ENCODE data around the gene CSNK1D.

The CSNK1D gene

DNA sequence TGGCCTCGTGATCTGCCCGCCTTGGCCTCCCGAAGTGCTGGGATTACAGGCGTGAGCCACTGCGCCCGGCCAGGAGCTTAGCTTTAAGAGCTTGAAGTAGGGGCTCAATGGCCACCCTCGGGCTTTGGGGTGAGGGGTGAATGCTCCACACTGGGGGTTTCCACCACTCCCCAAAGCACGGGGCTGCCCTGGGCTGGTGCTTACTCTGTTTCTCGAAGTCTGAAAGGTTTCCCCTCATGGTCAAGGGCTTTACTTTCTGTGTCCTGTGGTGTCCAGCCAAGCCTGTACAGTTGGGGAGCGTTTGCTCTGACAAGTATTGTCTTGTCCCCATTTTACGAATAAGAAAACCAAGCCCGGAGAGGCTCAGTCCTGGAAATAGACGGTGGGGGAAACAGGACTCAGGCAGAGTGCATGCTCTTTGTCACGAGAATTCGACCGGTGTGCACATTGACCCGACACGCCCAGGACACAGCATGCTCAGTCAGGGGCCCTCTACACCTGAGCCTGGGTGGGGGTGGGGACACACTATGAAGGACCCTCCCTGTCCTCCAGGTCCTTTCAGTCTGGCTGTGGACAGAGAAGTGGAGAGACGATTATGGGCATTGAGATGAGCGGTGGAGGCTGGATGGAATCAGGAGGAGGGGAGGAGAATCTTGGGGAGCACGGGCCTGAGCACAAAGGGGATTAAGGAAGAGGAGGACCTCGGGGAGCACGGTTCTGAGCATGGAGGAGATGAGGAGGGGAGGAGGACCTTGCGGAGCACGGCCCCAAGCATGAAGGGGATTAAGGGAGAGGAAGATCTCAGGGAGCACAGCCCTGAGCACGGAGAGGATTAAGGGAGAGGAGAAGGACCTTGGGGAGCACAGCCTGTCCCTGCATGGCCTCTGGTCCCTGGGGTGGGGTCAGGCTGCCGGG is 36.4 kb upstream of the CSNK1D start:
- no peak for DNase-seq

DNA sequence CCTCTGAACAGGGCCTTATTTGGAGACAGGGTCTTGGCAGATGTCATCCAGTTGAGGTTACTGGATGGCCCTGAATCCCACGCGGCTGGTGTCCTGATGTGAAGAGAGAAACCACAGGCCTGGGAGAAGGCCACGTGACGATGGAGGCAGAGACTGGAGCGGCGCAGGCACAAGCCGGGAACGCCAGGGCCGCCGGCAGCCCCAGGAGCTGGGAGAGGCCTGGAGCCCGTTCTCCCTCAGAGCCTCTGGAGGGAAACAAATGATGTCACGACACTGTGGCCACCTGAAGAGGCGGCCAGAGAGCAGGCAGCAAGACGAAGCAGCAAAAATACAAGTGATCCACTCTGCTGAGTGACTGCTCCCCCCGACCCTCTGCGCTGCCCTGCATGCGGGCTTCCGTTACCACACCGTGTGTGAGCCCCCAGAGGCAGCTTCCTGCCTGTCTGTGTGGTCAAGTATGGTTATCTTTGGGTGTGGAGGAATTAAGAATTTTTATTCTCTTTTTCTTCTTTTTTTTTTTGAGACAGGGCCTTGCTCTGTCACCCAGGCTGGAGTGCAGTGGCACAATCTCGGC is 32.3 kb upstream of the CSNK1D start:
- no peak for DNase-seq

DNA sequence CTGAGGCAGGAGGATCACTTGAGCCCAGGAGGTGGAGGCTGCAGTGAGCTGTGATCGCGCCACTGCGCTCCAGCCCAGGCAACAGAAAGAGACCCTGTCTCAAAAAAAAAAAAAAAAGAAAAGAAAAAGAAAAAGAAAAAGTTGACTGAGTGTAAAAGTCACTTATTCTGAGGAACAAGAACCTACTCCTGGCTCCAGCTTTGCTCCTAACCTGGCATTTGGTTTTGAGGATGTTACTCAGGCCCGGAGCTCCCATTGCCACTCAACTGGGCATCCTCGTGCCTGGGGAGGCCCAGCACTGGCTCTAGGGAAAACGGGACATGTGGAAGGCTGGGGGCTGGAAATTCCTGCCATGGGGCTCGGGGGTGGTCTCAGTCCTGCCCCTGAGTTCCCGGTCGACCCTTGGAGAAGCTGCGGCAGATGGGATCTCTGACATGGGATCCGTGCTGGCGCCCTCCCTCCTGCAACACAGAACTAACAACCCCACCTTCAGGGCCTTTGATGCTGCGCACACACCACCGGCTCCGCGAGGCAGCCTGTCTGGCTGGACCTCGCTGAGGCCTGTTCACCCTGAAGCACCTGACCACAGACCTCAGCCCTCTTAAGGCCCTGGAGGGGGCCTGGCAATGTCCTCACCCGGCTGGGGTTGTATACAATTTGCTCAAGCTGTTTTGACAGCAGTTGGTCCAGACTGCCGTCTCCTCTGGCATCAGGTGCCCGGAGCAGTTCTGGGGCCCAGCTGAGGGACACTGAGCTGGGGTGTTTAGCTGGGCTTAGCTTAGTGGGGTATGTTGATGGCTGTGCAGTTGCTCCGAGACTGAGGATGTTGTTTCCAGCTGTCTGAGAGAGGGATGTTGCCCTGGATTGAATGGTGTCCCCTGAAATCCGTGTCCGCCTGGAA is 31.6 kb upstream of the CSNK1D start:
- no peak for DNase-seq

DNA sequence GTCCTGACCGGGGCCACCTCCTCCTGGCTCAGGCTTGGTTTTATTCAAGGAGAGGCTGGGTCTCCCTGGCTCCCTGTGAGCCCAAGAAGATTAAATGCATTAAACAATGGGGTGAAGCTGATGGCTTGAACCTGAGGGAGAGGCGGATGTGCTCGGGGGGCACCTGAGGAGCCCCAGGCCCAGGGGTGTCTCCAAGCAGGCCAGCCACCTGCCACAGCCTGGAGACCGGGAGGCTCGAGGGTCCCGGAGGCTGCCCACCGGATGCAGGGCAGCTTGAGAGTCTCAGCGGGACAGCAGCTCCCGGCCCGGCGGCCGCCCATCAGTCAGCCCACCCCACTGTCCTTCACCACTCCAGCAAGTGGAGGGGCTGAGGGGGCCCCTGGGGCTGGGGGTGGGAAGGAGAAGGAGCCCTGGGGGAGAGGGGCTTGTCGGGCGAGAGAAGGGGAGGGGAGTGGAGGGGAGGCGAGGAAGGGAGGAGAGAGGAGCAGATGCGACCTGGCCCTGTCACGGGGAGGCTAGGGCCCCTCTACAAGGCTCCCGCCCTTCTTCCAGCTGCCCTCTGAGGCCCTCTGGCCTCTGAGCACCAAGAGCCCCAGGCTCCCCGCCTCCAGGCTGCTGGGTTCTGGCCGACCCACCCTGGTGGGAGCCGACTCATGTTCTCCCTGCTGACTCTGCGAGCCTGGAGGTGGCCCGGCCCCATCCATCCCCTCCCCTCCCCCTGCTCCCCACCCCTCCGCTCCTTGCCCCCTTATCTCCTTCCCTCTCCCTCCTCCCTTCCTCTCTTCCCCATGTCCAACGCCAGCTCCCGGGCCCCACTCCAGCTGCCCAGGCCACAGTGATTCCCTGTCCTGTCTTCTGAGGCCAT is 30.7 kb upstream of the CSNK1D start:
- DNase-seq: no peak

- peak; percentile 27 for DNase-seq
These were observed 29.8 kb upstream of the CSNK1D start for GRCh38 chr17:82302991-82303943.

DNA sequence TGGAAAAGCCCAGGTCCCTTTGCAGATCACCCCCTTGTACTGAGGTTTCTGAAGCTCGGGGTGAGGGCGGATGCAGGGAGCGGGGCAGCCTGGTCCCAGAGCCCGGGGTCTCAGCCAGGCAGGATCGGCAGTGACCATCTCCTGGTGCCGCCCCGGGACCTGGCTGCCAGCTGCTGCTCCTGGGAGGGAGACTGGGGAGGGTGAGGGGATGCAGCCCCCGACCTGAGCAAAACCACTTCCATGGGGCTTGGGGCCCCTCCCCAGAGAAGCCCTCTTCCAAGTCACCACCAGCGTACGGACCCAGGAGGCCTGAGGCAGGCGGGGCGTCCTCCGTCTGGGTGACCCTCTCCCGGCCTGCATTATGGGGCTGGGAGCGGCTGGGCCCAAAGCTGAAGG is 29.1 kb upstream of the CSNK1D start:
- no peak for DNase-seq

GRCh38 chr17:82301916-82302567 is 28.5 kb upstream of the CSNK1D start:
- peak; percentile 49 for DNase-seq

GRCh38 chr17:82301300-82301915 is 27.9 kb upstream of the CSNK1D start:
- no peak for DNase-seq

DNA sequence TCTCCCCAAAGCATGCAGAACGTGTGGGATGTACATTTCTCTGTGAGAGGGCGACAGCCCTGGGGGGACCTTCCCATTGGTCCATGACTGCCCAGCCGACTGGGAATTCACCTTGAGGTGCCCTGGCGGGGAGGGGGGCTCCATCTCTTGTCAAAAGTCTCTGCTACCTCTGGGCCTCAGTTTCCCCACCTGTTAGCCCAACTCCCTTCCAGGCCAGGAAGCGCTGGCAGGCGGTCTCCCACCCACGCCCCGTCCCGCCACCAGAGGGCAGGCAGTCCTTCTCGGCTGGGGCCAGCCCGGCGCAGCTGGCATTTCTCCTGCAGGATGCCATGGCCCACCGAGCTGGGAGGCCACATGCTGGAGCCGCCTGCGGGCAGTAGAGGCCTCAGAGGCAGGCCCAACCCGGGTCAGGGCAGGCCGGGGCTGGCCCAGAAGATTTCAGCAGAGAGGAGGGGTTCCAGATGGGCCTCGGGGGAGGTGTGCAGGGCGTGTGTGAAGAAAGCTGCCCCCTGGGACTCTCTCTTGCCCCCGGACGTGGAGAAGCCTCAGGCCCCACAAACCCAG is 27.3 kb upstream of the CSNK1D start:
- peak; percentile 71 for DNase-seq

DNA sequence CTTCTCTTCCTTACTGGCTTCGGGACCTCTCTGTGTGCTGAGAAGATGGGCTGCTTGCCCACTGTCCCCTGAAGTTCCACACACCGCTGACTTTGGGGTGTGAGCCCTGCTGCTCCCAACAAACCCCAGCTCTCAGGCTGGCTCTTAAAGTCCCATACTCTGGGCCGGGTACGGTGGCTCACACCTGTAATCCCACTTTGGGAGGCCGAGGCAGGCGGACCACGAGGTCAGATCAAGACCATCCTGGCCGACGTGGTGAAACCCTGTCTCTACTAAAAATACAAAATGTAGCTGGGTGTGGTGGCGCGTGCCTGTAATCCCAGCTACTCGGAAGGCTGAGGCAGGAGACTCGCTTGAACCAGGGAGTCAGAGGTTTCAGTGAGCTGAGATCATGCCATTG is 26.7 kb upstream of the CSNK1D start:
- no peak for DNase-seq

DNA sequence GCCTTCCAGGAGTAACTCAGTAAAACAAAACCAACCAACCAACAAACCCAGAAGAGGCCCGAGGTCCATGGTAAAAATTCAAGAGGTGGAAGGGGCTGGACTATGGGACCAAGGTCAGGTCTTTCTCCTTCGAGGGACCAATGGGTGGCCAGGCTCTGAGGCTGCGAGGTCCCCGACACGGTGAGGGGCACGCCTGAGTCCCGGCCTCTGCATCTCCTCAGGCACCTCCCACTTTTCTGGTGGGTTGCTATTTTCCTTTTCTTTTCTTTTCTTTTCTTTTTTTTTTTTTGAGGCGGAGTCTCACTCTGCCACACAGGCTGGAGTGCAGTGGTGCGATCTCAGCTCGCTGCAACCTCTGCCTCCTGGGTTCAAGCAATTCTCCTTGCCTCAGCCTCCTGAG is 26.0 kb upstream of the CSNK1D start:
- DNase-seq: peak; percentile 39

GRCh38 chr17:82298538-82299421 is 25.3 kb upstream of the CSNK1D start:
- no peak for DNase-seq

DNA sequence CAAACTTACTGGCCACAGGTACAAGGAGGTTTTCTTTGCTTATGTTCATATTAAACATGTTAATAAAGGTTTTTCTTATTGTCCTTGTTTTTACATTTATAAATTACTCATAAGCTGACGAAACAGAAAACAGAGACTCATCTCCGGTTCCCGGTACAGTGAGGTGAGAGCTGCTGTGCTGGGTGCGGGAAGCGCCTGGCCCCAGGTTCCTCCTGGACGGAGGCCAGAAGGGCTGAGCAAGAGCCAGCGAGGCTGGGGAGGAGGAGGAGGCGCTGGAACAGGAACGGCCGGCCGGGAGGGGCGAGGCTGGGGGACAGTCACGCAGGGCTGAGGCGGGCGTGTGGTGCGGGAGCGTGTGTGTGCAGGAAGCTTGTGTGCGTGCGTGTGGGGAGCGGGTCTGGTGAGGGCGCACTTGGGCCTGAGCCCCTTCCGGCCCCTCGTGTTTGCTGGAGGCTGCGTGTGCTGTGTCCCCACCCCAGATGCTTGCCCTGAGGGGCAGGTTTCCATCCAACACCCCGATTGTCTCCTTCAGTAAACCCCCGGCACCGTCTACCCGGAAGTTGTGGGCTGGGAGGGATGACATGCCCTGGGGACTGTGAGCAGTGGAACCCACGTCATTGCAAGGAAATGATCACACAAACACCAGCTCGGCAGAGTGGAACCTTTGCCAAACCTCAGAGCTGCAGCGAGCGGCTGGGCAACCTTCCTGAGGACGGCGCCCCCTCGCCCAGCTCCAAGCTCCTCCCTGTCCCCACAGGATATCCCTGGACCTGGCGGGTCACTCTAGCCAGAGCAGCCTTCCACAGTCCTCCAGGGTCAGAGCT is 24.4 kb upstream of the CSNK1D start:
- DNase-seq: peak; percentile 96

GRCh38 chr17:82297280-82297713 is 23.8 kb upstream of the CSNK1D start:
- DNase-seq: peak; percentile 90

DNA sequence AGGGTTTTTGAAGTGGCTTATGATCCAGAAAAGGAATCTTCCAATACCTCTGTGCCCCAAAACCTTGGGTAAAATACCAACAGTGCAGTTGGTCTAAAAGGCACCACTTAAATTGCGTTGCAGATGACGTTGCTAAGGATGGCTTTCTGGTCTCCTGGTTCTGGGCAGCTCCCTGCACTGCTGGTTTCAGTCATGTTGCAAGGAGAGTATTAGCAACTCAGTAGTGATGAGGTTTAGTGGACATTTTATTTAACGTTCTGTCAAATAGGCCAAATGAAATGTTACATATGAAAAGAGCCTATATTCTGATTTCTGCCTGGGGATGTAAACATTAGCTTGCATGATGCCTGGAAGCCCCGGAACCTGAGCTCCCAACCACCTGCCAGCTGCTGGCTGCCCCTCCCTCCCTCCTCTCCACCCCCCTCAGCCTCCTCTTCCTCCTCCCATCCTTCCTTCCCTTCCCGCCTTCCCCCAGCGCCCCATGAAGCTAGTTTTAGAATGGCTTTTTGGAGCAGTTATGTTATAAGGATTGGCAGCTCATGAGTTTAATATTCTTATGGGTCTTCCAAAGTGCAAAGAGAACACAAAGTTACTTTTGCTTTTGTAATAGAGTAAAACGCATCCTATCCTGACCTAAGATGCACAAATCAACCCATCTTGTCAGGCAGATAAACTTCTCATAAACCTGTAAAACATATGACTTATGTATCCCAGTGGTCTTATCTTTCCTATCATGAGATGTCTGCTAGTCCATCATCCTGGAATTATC is 23.2 kb upstream of the CSNK1D start:
- DNase-seq: no peak

- no peak for DNase-seq
These were observed 21.9 kb upstream of the CSNK1D start for GRCh38 chr17:82295472-82295814.
